NCI-H2107 treated with DMSO at 0.1 percent for 48 hours (cell line): ENCODE data around the gene CBX8.

Source experiments
- DNase-seq: peaks from one replicate; lab custom pipeline; 2025; ENCODE audit not compliant: unreplicated experiment; lab: John Stamatoyannopoulos, UW

The CBX8 gene

GRCh38 chr17:79795795-79796443, 958 bp downstream of the CBX8 start:
- no peak for DNase-seq

DNA sequence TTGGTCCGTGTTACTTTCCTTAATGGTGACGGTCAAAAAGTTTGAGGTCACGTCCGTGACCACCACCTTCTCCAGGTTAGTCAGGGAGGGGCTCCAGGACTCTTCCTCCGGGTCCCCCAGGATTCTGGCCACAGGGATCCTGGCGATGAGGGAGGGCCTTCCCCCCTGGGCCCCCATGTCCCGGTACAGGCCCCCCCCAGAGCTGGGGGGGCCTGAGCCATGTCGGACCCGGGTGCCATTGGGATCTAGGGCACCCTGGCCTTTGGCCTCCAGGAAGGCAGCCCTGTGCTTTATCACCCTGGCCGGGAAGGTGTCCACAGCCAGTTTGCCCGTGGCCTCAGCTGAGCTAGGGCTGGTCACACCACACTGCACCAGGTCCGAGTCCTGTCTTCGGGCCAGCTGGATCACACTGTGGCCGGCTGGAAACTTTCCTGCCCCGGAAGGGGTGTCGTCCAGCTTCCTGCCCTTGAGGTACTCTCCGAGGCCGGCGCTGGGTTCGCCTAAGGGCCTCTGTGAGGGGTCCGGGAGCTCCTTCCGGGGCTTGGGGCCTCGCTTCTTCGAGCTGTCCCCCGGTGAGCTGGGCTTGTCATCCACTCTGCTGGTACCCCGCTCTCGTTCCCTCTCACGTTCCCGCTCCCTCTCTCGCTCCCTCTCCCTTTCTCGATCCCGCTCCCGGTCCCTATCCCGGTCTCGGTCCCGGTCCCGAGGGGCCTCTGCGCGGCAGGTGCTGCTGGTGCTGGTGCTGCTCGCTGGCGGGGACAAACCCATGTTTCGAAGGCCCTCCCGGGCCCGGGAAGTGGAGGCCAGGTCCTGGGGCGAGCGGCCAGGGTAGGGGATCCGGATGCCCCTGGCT, 2.0 kb downstream of the CBX8 start:
- DNase-seq: no peak

GRCh38 chr17:79793924-79794304, 3.0 kb downstream of the CBX8 start:
- no peak for DNase-seq

GRCh38 chr17:79792984-79793923, 3.6 kb downstream of the CBX8 start:
- no peak for DNase-seq

DNA sequence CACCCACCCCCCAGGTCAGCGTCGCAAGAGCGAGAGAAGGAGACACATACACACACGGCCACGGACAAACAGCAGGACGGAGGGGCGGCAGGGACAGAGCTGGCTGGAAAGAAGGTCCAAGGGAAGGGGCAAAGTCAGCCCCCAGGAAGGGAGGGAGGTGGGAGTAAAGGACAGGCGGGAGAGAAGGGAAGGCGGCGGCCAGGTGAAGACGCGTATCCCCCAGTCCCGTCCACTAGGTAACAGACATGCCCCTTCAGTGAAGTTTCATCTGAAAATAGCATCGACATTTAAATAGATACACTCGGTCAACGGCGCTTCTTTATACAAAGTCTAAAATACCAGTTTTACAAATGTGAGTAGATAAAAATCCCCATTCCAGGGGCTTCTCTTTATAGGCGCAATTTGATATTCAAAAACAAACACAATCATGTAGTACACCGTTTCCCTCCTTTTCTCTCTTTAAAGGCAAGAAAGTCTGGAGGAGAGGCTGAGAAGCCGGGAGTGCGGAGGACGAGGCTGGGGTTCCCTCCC, 4.5 kb downstream of the CBX8 start:
- no peak for DNase-seq

GRCh38 chr17:79791735-79792161, 5.1 kb downstream of the CBX8 start:
- no peak for DNase-seq

DNA sequence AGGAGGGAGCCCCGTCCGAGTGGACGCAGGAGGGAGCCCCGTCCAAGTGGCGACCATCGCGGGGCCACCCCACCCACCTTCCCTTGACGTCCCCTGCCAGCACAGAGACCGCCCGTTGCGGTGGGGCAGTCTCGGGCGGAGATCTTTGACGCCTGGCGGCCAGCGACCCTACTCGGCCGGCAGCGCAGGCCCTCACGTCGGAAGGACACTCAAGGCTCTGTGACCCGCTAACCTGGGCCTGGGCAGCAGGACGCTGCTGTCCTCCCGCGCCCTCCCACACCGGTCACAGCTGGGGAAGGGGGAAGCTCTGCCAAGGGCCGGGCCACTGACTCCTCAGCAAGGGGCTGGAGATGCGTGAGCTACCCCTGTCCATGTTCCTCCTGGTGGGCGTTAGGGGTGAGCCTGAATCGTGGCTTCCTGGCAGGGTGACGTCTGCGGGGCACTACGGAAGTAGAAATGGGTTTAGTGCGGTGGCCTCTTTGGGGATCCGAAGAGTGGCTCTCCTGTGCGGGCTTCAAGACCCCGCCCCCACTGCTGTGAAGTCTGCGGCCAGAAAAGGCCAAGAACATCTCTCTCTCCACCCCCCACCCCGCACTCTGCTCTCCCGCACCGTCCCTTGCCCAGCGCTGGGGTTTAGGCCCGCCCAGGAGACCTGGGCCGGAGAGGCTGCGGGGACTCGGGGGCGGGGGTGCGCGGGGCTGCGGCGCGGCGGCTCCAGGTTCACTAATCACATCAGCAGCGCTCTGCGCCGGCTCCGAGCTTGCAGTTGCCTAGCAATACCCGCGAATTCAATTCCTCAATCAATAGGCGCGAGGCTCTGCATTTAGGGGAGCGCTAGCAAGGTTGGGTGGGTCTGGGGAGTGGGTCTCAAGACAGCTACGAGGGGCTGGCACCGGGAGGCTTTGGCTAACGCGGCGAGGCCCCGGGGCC, 5.8 kb downstream of the CBX8 start:
- DNase-seq: no peak

DNA sequence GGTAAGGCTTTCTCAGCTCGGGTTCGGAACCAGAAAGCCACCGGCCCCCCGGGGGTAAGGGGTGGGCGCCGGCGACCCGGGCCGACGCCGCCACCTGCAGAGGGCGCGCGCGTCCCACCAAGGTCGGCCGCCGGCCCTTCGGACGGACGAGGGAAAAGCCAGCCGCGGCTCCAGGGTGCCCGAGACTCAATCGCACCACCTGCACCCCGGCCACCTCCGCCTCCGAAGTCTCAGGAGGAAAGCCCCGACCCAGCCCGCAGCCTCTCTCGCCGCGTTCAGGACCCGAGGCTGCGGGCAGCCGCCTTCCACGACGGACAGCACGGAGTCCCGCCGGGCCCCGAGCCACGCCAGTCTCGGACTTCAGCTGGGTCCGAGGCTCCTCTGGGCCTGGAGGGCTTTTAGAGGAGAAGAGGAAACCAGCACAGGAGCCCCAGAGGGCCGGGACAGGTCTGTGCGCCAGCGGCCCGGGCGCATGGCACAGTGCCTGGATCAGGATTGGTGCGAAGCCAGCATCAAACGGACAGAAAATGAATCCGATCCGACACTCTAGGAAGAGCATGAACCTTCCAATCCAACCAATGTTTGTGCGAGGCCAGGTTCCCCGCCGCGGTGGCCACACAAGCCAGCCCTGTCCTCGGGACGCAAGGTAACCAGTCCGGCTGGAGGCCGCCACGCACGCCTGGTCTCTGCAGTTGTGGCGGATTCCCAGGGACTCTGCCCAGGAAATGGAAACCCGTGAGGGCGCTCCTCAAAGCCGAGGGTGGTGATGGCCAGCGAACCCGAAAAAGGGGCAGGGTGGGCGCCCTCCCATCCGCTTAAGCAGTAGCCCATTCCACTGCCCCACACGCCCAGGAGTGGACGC, 6.7 kb downstream of the CBX8 start:
- no peak for DNase-seq

DNA sequence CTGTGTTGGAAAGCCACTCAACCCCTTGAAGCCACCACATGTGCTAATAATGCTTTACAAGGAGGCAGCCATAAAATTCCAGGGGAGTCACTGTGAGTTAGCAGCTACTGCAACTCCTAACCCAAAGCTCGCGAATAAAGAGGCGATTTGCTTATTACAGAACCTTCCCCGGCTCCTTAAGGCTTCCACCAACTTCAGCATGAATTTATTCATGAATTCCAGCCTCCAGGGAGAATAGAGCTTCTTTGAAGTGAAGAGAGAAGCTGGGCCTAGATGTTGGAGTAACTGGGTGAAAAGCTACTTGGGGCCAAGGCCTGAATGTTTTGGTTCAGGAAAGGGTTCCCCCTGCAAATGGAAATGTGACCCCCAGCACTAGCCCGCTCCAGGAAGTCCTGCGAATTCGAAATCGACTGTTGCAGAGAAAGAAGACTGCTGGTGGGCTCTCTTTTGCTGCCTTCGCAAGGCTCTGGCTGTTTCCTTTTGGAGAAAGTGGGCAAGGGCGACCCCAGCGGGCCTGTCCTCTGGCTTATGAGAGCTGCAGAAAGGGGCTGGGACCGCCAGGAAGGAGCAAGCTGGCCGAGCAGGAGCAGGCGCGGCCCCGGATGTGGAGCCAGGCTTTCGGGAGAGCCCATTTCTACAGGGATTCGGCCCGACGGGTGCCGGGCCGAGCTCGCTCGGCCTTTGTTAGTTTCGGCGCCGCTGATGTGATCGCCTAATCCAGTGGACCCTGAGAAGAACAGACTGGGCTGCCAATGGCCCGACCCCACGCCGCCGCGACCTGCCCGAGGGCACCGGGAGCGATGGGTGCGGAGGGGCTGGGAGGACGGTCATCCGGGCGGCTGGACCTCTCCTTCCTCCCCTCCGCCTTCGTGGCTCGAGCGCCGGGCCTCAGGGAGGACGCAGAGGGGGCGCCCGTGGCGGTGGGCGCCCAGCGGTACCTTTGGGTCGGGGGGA, 7.6 kb downstream of the CBX8 start:
- DNase-seq: no peak

DNA sequence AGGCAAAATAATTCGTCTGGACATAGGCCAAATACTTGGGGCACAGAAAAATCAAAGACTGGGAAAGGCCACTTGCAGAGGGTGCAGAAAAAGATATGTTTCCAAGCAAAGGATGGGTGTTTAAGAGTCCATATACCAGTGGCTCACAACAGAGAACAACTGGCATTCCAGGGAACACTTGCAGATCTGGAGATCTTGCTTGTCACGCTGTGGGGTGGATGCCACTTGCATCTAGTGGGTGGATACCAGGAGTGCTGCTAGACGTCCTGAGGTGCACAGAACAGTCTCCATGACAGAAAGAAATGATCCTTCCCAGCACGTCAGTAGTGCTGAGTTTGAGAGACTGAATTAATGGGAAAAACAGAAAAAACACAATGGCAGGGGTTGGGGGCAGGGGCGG, 8.4 kb downstream of the CBX8 start:
- DNase-seq: no peak

GRCh38 chr17:79786930-79787643, 9.8 kb downstream of the CBX8 start:
- DNase-seq: no peak

GRCh38 chr17:79785900-79786810, 10.7 kb downstream of the CBX8 start:
- no peak for DNase-seq

- DNase-seq: no peak
Measured at GRCh38 chr17:79785017-79785899, 11.6 kb downstream of the CBX8 start.

DNA sequence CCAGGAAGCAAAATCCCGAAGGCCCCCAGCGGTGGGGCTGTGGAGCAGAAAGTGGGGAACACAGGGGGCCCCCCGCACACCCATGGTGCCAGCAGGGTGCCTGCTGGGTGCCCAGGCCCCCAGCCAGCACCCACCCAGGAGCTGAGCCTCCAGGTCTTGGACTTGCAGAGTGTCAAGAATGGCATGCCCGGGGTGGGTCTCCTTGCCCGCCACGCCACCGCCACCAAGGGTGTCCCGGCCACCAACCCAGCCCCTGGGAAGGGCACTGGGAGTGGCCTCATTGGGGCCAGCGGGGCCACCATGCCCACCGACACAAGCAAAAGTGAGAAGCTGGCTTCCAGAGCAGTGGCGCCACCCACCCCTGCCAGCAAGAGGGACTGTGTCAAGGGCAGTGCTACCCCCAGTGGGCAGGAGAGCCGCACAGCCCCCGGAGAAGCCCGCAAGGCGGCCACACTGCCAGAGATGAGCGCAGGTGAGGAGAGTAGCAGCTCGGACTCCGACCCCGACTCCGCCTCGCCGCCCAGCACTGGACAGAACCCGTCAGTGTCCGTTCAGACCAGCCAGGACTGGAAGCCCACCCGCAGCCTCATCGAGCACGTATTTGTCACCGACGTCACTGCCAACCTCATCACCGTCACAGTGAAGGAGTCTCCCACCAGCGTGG, 12.4 kb downstream of the CBX8 start:
- no peak for DNase-seq

GRCh38 chr17:79783891-79784290, 13.0 kb downstream of the CBX8 start:
- no peak for DNase-seq
